Measurements from ENCODE around the gene ACSM3.

ACSM3 gene

GRCh38 chr16:20743591-20743990 lies 20.2 kb upstream of the ACSM3 start:
- CTCF ChIA-PET, result no interaction called here
- POLR2A ChIA-PET, result no interaction called here
- no peak for DNase-seq (ENCODE audit: extremely low spot score)
- TF ChIP-seq CTCF (IDR thresholded peaks at IDR 0.05; ENCODE audit: control extremely low read depth, extremely low read depth, low read depth, missing control alignments), result no peak

GRCh38 chr16:20744922-20745440 lies 18.8 kb upstream of the ACSM3 start:
- no peak for TF ChIP-seq CTCF (IDR thresholded peaks at IDR 0.05; ENCODE audit: control extremely low read depth, extremely low read depth, low read depth, missing control alignments)
- ChIA-PET CTCF (no interaction called here), POLR2A (no interaction called here)
- DNase-seq (ENCODE audit: extremely low spot score), result no peak

- ChIA-PET POLR2A (no interaction called here), CTCF (no interaction called here)
- DNase-seq (ENCODE audit: extremely low spot score), result no peak
- no peak for TF ChIP-seq CTCF (IDR thresholded peaks at IDR 0.05; ENCODE audit: control extremely low read depth, extremely low read depth, low read depth, missing control alignments)
Observed at GRCh38 chr16:20746461-20746860, 17.4 kb upstream of the ACSM3 start.

GRCh38 chr16:20747030-20747816 lies 16.6 kb upstream of the ACSM3 start:
- DNase-seq (ENCODE audit: extremely low spot score), result no peak
- TF ChIP-seq CTCF (IDR thresholded peaks at IDR 0.05; ENCODE audit: control extremely low read depth, extremely low read depth, low read depth, missing control alignments), result no peak
- POLR2A ChIA-PET, result no interaction called here
- CTCF ChIA-PET, result no interaction called here

GRCh38 chr16:20749474-20749873 lies 14.3 kb upstream of the ACSM3 start:
- TF ChIP-seq CTCF (IDR thresholded peaks at IDR 0.05; ENCODE audit: control extremely low read depth, extremely low read depth, low read depth, missing control alignments), result no peak
- ChIA-PET POLR2A (no interaction called here), CTCF (no interaction called here)
- no peak for DNase-seq (ENCODE audit: extremely low spot score)

- ChIA-PET CTCF (no interaction called here), POLR2A (no interaction called here)
- TF ChIP-seq CTCF (IDR thresholded peaks at IDR 0.05; ENCODE audit: control extremely low read depth, extremely low read depth, low read depth, missing control alignments), result no peak
- DNase-seq (ENCODE audit: extremely low spot score), result no peak
Observed at GRCh38 chr16:20750558-20750957, 13.3 kb upstream of the ACSM3 start.
